ENCODE data around the gene MYT1.

DNA sequence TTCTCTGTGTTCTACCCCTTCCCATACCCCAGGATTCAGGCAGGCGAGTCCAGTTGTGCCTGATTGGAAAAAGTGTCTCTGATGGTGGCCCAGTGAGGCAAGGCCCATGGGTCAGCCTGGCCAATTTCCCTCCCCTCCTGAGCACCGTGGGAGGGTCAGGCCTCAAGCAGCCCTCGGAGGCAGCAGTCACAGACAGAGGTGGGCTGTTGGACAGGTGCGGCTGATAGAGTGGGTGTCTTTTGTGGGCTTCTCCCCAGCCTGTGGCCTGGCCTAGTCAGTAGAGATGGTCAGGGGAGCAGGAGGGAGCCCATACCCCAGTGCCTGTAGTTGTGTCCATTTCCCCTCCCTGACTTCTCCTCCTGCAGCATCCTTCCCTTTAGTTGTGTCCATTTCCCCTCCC is 8.9 kb downstream of the MYT1 start:
- TF ChIP-seq, protein P1, sequence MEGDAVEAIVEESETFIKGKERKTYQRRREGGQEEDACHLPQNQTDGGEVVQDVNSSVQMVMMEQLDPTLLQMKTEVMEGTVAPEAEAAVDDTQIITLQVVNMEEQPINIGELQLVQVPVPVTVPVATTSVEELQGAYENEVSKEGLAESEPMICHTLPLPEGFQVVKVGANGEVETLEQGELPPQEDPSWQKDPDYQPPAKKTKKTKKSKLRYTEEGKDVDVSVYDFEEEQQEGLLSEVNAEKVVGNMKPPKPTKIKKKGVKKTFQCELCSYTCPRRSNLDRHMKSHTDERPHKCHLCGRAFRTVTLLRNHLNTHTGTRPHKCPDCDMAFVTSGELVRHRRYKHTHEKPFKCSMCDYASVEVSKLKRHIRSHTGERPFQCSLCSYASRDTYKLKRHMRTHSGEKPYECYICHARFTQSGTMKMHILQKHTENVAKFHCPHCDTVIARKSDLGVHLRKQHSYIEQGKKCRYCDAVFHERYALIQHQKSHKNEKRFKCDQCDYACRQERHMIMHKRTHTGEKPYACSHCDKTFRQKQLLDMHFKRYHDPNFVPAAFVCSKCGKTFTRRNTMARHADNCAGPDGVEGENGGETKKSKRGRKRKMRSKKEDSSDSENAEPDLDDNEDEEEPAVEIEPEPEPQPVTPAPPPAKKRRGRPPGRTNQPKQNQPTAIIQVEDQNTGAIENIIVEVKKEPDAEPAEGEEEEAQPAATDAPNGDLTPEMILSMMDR (IDR thresholded peaks at IDR 0.05) = no peak
- TF ChIP-seq POLR2A (IDR thresholded peaks at IDR 0.05) (no peak), POLR2AphosphoS5 (IDR thresholded peaks at IDR 0.05; ENCODE audit: insufficient read depth in 1 of 2, low read depth in 1 of 2) (no peak)
